Retinal pigment epithelial cell (primary cell): ENCODE data around the gene MYRIP.

Experiments used
- DNase-seq: peaks from one replicate; pipeline ENCODE4 v3.0.0-alpha.2; 2010; ENCODE audit warnings: low read depth
- H3K4me3 ChIP-seq: 2 replicates; pipeline ENCODE4 v1.5.1; 2011; ENCODE audit warnings: mild to moderate bottlenecking, low read length, control low read depth, moderate library complexity
- CTCF ChIP-seq: conservative IDR thresholded peaks from 2 replicates; pipeline ENCODE4 v1.5.1; 2011; ENCODE audit warnings: low read depth, low read length, control low read depth, inconsistent platforms

MYRIP gene

GRCh38 chr3:39965461-39965860 is 156.1 kb downstream of the MYRIP start:
- TF ChIP-seq CTCF: no peak
- DNase-seq: peak; percentile 53
- H3K4me3 ChIP-seq: no peak overlapping the region

GRCh38 chr3:39965997-39966396 is 156.6 kb downstream of the MYRIP start:
- peak; percentile 5 for DNase-seq
- H3K4me3 ChIP-seq: no peak overlapping the region
- TF ChIP-seq CTCF: no peak

GRCh38 chr3:39970982-39971381 is 161.6 kb downstream of the MYRIP start:
- DNase-seq: no peak
- TF ChIP-seq CTCF: no peak
- H3K4me3 ChIP-seq: no peak overlapping the region

GRCh38 chr3:39971559-39972031 is 162.2 kb downstream of the MYRIP start:
- TF ChIP-seq CTCF: no peak
- no peak overlapping the region for H3K4me3 ChIP-seq
- DNase-seq: no peak

GRCh38 chr3:39972508-39972907 is 163.1 kb downstream of the MYRIP start:
- H3K4me3 ChIP-seq: no peak overlapping the region
- no peak for TF ChIP-seq CTCF
- DNase-seq: no peak

- no peak overlapping the region for H3K4me3 ChIP-seq
- DNase-seq: no peak
- no peak for TF ChIP-seq CTCF
Observed at GRCh38 chr3:39977058-39977794, 167.8 kb downstream of the MYRIP start.

- no peak overlapping the region for H3K4me3 ChIP-seq
- DNase-seq: no peak
- no peak for TF ChIP-seq CTCF
Observed at GRCh38 chr3:39978308-39978707, 168.9 kb downstream of the MYRIP start.
